Measurements from ENCODE around the gene RNASE9.
"Not testable (repeated sequence)": the region's sequence is repeated elsewhere in the genome, so short reads cannot be mapped to it uniquely, and the experiment has no call there.

Gene RNASE9

DNA sequence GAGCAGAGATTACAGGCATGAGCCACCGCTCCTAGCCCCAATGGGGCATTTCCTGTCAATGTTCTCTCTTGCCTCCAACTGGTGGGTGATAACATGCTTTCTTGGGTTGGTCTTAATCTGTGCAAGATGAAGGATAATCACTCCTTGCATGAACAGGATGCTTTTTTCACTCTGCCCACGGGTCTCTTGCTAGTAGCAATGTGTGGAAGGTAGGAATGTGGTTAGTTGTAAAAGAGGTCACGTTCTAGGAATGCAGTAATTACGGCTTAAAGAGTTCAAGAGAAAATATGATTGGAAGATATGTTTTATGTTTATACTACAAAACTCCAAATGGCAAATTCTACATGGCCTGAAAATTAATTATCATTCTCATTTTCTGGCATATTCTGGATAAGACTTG, 45.0 kb downstream of the RNASE9 start:
- DNase-seq: no peak

DNA sequence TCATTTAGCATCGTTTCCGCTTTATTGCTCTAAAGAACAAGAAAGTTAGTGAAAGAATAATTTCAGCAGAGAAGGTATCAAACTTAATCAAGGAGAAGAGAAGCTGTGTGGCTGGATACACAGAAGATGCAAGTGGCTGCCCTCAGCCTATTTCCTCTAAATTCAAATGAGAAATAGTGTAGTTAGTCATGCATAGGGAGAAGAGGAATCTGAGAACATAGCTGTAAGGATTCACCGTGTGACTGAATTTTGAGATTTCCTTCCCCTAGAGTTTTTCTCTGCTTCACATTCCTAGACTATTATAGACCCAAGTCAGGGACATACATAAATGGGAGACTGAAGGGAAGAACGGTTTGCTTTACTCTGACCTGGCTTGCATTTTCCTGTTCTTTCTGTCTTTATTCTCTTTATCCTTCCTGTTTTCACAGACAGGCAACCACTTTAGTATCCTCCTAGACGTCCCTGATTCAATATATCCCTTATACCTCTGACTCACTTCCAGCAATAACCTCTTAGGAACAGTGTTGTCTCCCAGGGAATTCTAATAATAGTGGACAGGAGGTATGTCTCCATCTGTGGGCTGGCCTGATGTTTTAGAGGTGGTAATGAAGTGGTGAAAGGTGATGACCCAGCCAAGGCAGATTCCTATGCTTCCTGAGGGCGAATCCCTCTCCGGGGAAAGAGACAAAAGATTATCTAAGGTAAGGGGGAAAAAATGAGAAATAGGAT, 48.5 kb downstream of the RNASE9 start:
- no peak for DNase-seq

DNA sequence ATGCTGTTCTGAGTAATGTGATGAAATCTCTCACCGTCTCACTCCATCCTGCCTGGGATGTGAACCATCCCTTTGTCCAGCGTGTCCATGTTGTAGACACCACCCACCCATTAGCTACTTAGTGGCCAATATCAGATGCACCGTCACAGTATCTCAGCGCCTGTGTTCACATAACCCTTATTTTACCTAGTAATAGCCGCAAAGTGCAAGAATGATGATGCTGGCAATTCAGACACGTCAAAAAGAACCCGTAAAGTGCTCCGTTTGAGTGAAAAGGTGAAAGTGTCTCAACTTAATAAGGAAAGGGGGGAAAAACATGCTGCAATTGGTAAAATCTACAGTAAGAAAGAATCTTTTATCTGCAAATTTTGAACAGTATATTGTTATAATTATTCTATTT, 52.5 kb downstream of the RNASE9 start:
- no peak for DNase-seq

DNA sequence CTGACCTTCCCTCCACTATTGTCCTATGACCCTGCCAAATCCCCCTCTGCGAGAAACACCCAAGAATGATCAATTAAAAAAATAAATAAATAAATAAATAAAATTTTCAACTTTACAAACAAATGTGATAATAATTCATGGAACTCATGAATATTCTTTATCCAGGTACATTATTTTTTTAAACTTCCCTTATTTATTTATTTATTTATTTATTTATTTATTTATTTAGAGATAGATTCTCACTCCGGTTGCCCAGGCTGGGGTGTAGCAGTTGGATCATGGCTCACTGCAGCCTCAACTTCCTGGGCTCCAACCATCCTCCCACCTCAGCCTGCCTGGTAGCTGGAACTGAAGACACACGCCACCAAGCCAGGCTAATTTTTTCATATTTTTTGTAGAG, 53.3 kb downstream of the RNASE9 start:
- not testable (repeated sequence) for DNase-seq

DNA sequence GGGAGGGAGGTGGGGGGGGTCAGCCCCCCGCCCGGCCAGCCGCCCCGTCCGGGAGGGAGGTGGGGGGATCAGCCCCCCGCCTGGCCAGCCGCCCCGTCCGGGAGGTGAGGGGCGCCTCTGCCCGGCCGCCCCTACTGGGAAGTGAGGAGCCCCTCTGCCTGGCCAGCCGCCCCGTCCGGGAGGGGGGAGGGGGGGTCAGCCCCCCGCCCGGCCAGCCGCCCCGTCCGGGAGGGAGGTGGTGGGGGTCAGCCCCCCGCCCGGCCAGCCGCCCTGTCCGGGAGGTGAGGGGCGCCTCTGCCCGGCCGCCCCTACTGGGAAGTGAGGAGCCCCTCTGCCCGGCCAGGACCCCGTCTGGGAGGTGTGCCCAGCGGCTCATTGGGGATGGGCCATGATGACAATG, 54.1 kb downstream of the RNASE9 start:
- not testable (repeated sequence) for DNase-seq

DNA sequence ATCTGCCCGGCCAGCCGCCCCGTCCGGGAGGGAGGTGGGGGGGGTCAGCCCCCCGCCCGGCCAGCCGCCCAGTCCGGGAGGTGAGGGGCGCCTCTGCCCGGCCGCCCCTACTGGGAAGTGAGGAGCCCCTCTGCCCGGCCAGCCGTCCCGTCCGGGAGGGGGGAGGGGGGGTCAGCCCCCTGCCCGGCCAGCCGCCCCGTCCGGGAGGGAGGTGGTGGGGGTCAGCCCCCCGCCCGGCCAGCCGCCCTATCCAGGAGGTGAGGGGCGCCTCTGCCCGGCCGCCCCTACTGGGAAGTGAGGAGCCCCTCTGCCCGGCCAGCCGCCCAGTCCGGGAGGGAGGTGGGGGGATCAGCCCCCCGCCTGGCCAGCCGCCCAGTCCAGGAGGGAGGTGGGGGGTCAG, 54.6 kb downstream of the RNASE9 start:
- DNase-seq: not testable (repeated sequence)
